OCI-M2 (cell line): ENCODE data around the gene ARHGAP45.
"Not testable (repeated sequence)": the region's sequence is repeated elsewhere in the genome, so short reads cannot be mapped to it uniquely, and the experiment has no call there.

Source experiments
- DNase-seq: peaks from one replicate; lab custom pipeline; 2025; ENCODE audit not compliant: unreplicated experiment; lab: John Stamatoyannopoulos, UW

The ARHGAP45 gene

GRCh38 chr19:1113986-1114483 is 47.1 kb downstream of the ARHGAP45 start:
- DNase-seq = no peak

- not testable (repeated sequence) for DNase-seq
Observed at GRCh38 chr19:1114728-1115127, 47.8 kb downstream of the ARHGAP45 start.

- DNase-seq = no peak
Observed at GRCh38 chr19:1115646-1116420, 48.9 kb downstream of the ARHGAP45 start.

- no peak for DNase-seq
Observed at GRCh38 chr19:1116726-1117581, 50.0 kb downstream of the ARHGAP45 start.

- DNase-seq = no peak
Observed at GRCh38 chr19:1117654-1118053, 50.7 kb downstream of the ARHGAP45 start.

- DNase-seq = no peak
Observed at GRCh38 chr19:1118999-1119398, 52.0 kb downstream of the ARHGAP45 start.

GRCh38 chr19:1119475-1120217 is 52.7 kb downstream of the ARHGAP45 start:
- no peak for DNase-seq

- no peak for DNase-seq
Observed at GRCh38 chr19:1121395-1121794, 54.4 kb downstream of the ARHGAP45 start.

GRCh38 chr19:1122021-1122971 is 55.3 kb downstream of the ARHGAP45 start:
- no peak for DNase-seq

- DNase-seq = no peak
Observed at GRCh38 chr19:1122972-1123363, 56.0 kb downstream of the ARHGAP45 start.

- no peak for DNase-seq
Observed at GRCh38 chr19:1123381-1123780, 56.4 kb downstream of the ARHGAP45 start.

GRCh38 chr19:1123885-1124677 is 57.1 kb downstream of the ARHGAP45 start:
- DNase-seq = no peak

- DNase-seq = no peak
Observed at GRCh38 chr19:1125601-1126467, 58.9 kb downstream of the ARHGAP45 start.

GRCh38 chr19:1126984-1127760 is 60.2 kb downstream of the ARHGAP45 start:
- DNase-seq = no peak

- no peak for DNase-seq
Observed at GRCh38 chr19:1128106-1128505, 61.1 kb downstream of the ARHGAP45 start.

- DNase-seq = not testable (repeated sequence)
Observed at GRCh38 chr19:1129084-1129483, 62.1 kb downstream of the ARHGAP45 start.

GRCh38 chr19:1129535-1129934 is 62.6 kb downstream of the ARHGAP45 start:
- no peak for DNase-seq
